ENCODE measurements around the gene ERBIN. TPM values are rescaled to one million over a fixed set of nuclear protein-coding genes. Genes with fewer than 3 reads are reported as not detected.

Gene ERBIN
- total and polyA plus RNA-seq, 9 of the 15 experiments (the other 6 are each of a cell fraction or from before 2014, with no cell fraction given) = 11.9 to 72.8 (median 41.7) TPM

- TF ChIP-seq RFX1 (IDR thresholded peaks at IDR 0.05) (peak; percentile 54), POLR2B (IDR thresholded peaks at IDR 0.05; ENCODE audit: low read depth, partially characterized antibody) (no peak)
- Histone ChIP-seq H4K20me1 (replicated peaks; ENCODE audit: control insufficient read depth, insufficient read depth, low read length) (no peaks in the 10 kb centered on the region), H3K9me1 (ENCODE audit: control insufficient read depth, insufficient read depth, low read length) (no peaks in the 10 kb centered on the region), H3K36me3 (ENCODE audit: control insufficient read depth, insufficient read depth, low read length) (no peaks in the 10 kb centered on the region), H3K27me3 (ENCODE audit: control insufficient read depth in 2 of 2, insufficient read depth in 2 of 2, low read length in 2 of 2) (no peaks in the 10 kb centered on the region), H3K4me3 (no peak overlapping the region), H3K4me2 (ENCODE audit: insufficient read depth, low read length) (no peak overlapping the region), H2AFZ (ENCODE audit: low read depth, low read length) (peak overlapping the region; percentile 27; the same call in 1 of the 2 replicates), H3K79me2 (ENCODE audit: control insufficient read depth, insufficient read depth, low read length) (no peaks in the 10 kb centered on the region), H3K9ac (ENCODE audit: insufficient read depth in 1 of 2, low read depth in 2 of 2, low read length in 2 of 2) (no peak overlapping the region), H3K27ac (ENCODE audit: extremely low read depth, low read depth, low read length) (no peak overlapping the region), H3K9me3 (replicated peaks; ENCODE audit: control insufficient read depth, insufficient read depth, low read depth, low read length) (no peaks in the 10 kb centered on the region), H3K4me1 (replicated peaks in 1 of 2; ENCODE audit: control insufficient read depth in 2 of 2, insufficient read depth in 2 of 2, low read length in 2 of 2) (no peaks in the 10 kb centered on the region)
- DNase-seq (ENCODE audit: extremely low read depth in 1 of 4, low spot score in 3 of 4) (no peak), ATAC-seq (no peak), FAIRE-seq (no peak)
- no TSS peak for BruUV-seq (replicated peaks)
- ChIA-PET CTCF (ENCODE audit: low intra/inter-chr PET ratio) (no interaction called here), POLR2A (interaction anchor here (0.7 kb wide), 1 partner anchor 125 kb away, joined by 3 read pairs; no protein-coding TSS in a partner anchor)
- in situ Hi-C loops (cut with MboI) (no loop called here), intact Hi-C loops (cut with micrococcal nuclease) (no loop called here)
- 6% methylated on average over 4 of the region's 4 CpGs for WGBS (ENCODE audit: insufficient coverage, low coverage, missing lambda C conversion rate)
Observed at GRCh38 chr5:66129144-66129543, 202.8 kb downstream of the ERBIN start.

DNA sequence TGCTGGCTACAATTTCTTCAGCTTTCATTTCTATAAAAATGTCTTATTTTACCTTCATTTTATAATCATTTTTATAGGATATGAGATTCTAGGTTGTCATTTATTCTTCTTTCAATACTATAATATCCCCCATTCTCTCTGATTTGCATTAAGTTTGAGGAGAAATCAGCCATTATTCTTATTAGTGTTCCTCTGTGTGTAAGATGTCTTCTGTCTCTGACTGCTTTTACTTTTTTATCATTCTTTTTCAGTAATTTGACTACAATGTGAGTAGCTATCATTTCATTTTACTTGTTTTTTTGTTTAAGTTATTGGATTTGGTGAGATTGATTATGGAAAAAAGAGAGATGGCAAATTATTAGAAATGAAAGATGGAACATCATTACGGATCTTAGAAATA is 204.1 kb downstream of the ERBIN start:
- intact Hi-C loops (cut with micrococcal nuclease) = no loop called here
- H3K79me2 ChIP-seq (ENCODE audit: control insufficient read depth, insufficient read depth, low read length) = no peaks in the 10 kb centered on the region
- in situ Hi-C loops (cut with MboI) = no loop called here
- no peaks in the 10 kb centered on the region for H3K36me3 ChIP-seq (ENCODE audit: control insufficient read depth, insufficient read depth, low read length)
- DNase-seq (ENCODE audit: extremely low read depth in 1 of 4, low spot score in 3 of 4) (no peak), ATAC-seq (no peak), FAIRE-seq (no peak)
- H2AFZ ChIP-seq (ENCODE audit: low read depth, low read length) = no peak overlapping the region
- WGBS (ENCODE audit: insufficient coverage, low coverage, missing lambda C conversion rate) = 57% methylated on average over 1 of the region's 1 CpG
- no peak overlapping the region for H3K4me2 ChIP-seq (ENCODE audit: insufficient read depth, low read length)
- no TSS peak for BruUV-seq (replicated peaks)
- ChIA-PET CTCF (ENCODE audit: low intra/inter-chr PET ratio) (no interaction called here), POLR2A (interaction anchor here (0.6 kb wide), 1 partner anchor 174 kb away, joined by 3 read pairs; no protein-coding TSS in a partner anchor)
- no peaks in the 10 kb centered on the region for H4K20me1 ChIP-seq (replicated peaks; ENCODE audit: control insufficient read depth, insufficient read depth, low read length)
- no peaks in the 10 kb centered on the region for H3K9me1 ChIP-seq (ENCODE audit: control insufficient read depth, insufficient read depth, low read length)
- H3K4me1 ChIP-seq (replicated peaks in 1 of 2; ENCODE audit: control insufficient read depth in 2 of 2, insufficient read depth in 2 of 2, low read length in 2 of 2) = no peaks in the 10 kb centered on the region
- no peak overlapping the region for H3K27ac ChIP-seq (ENCODE audit: extremely low read depth, low read depth, low read length)
- H3K4me3 ChIP-seq = no peak overlapping the region
- no peak overlapping the region for H3K9ac ChIP-seq (ENCODE audit: insufficient read depth in 1 of 2, low read depth in 2 of 2, low read length in 2 of 2)
- no peaks in the 10 kb centered on the region for H3K9me3 ChIP-seq (replicated peaks; ENCODE audit: control insufficient read depth, insufficient read depth, low read depth, low read length)
- no peaks in the 10 kb centered on the region for H3K27me3 ChIP-seq (ENCODE audit: control insufficient read depth in 2 of 2, insufficient read depth in 2 of 2, low read length in 2 of 2)
- TF ChIP-seq ZNF124 (CRISPR knock-in tag; IDR thresholded peaks at IDR 0.05) (no peak), ZBTB12 (CRISPR knock-in tag; IDR thresholded peaks at IDR 0.05) (no peak), DMBX1 (CRISPR knock-in tag; IDR thresholded peaks at IDR 0.05; ENCODE audit: borderline replicate concordance) (no peak), TRIM24 (IDR thresholded peaks at IDR 0.05) (no peak), SAFB2 (IDR thresholded peaks at IDR 0.05; ENCODE audit: borderline replicate concordance, low read depth, low read length, severe bottlenecking) (no peak), ZKSCAN8 (CRISPR knock-in tag; IDR thresholded peaks at IDR 0.05) (no peak), TEAD4 (IDR thresholded peaks at IDR 0.05; ENCODE audit: low read length) (no peak), TEAD4 (CRISPR knock-in tag; IDR thresholded peaks at IDR 0.05; ENCODE audit: borderline replicate concordance) (no peak), DACH1 (IDR thresholded peaks at IDR 0.05; ENCODE audit: partially characterized antibody) (no peak), HBP1 (CRISPR knock-in tag; IDR thresholded peaks at IDR 0.05) (no peak)
- TF ChIP-seq, protein P1, sequence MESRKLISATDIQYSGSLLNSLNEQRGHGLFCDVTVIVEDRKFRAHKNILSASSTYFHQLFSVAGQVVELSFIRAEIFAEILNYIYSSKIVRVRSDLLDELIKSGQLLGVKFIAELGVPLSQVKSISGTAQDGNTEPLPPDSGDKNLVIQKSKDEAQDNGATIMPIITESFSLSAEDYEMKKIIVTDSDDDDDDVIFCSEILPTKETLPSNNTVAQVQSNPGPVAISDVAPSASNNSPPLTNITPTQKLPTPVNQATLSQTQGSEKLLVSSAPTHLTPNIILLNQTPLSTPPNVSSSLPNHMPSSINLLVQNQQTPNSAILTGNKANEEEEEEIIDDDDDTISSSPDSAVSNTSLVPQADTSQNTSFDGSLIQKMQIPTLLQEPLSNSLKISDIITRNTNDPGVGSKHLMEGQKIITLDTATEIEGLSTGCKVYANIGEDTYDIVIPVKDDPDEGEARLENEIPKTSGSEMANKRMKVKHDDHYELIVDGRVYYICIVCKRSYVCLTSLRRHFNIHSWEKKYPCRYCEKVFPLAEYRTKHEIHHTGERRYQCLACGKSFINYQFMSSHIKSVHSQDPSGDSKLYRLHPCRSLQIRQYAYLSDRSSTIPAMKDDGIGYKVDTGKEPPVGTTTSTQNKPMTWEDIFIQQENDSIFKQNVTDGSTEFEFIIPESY (CRISPR knock-in tag; IDR thresholded peaks at IDR 0.05) = no peak

All from K562 (cell line).